Smooth muscle cell (in vitro differentiated cells): ENCODE results near the gene METRN. TPM values are rescaled to one million over a fixed set of nuclear protein-coding genes. Genes with fewer than 3 reads are reported as not detected.

ENCODE experiments used
- DNase-seq: peaks from one replicate; lab custom pipeline; 2025; ENCODE audit not compliant: unreplicated experiment; lab: John Stamatoyannopoulos, UW
- H2AFZ ChIP-seq: fragments of 200-600 bp; sonication (generic); 2 replicates; pipeline ENCODE4 v1.6.0; 2016; ENCODE audit warnings: antibody characterized with exemption, low read depth, mild to moderate bottlenecking
- H3F3A ChIP-seq: fragments of 200-600 bp; sonication (generic); 2 replicates; pipeline ENCODE4 v1.6.0; 2017; ENCODE audit warnings: antibody characterized with exemption, low read depth
- H3K27ac ChIP-seq: fragments of 200-600 bp; sonication (generic); 2 replicates; pipeline ENCODE4 v1.5.1; 2016; ENCODE audit warnings: low read depth, mild to moderate bottlenecking
- H3K27me3 ChIP-seq: fragments of 200-600 bp; sonication (generic); 2 replicates; pipeline ENCODE4 v1.6.1; 2016; ENCODE audit warnings: low read depth, mild to moderate bottlenecking
- H3K36me3 ChIP-seq: fragments of 200-600 bp; sonication (generic); 2 replicates; pipeline ENCODE4 v1.5.1; 2016; ENCODE audit warnings: low read depth
- H3K4me1 ChIP-seq: fragments of 200-600 bp; sonication (generic); 2 replicates; pipeline ENCODE4 v1.5.1; 2016; ENCODE audit warnings: low read depth
- H3K4me2 ChIP-seq: fragments of 200-600 bp; sonication (generic); 2 replicates; pipeline ENCODE4 v1.6.0; 2016; ENCODE audit warnings: mild to moderate bottlenecking
- H3K4me3 ChIP-seq: fragments of 200-600 bp; sonication (generic); 2 replicates; pipeline ENCODE4 v1.5.1; 2016; ENCODE audit warnings: mild to moderate bottlenecking
- H3K79me2 ChIP-seq: fragments of 200-600 bp; sonication (generic); 2 replicates; pipeline ENCODE4 v1.6.0; 2016; ENCODE audit warnings: low read depth, mild to moderate bottlenecking
- H3K9ac ChIP-seq: fragments of 200-600 bp; sonication (generic); 2 replicates; pipeline ENCODE4 v1.6.0; 2016; ENCODE audit warnings: low read depth
- H3K9me3 ChIP-seq: fragments of 200-600 bp; sonication (generic); replicated peaks from 2 replicates; pipeline ENCODE4 v1.5.1; 2016; ENCODE audit warnings: low read depth
- H4K20me1 ChIP-seq: fragments of 200-600 bp; sonication (generic); 2 replicates; pipeline ENCODE4 v1.6.0; 2016; ENCODE audit warnings: low read depth
- WGBS: methylation state at CpG from one replicate; pipeline ENCODE4 v1.1.7; 2016; ENCODE audit warnings: low lambda C conversion rate; 5-methylcytosine and 5-hydroxymethylcytosine counted together
- polyA plus RNA-seq: library from polyadenylated mRNA; unstranded; fragments of >200 nt; fragmentation: Nextera tagmentation; extraction: Ambion mirVana; gene quantifications from 2 replicates; pipeline ENCODE4 v1.2.1, GENCODE V29; 2016
- total RNA-seq: library from RNA; depleted of rRNA; stranded (reverse); fragments of >200 nt; gene quantifications from 2 replicates; pipeline ENCODE4 v1.2.3, GENCODE V29; 2014
- TF ChIP-seq, protein P1 (sequence below): fragments of 200-600 bp; sonication (generic); IDR thresholded peaks from 2 replicates; pipeline ENCODE4 v1.5.1; 2017; ENCODE audit warnings: borderline replicate concordance, mild to moderate bottlenecking, antibody characterized with exemption; ENCODE audit not compliant: insufficient read depth, poor library complexity, severe bottlenecking

Gene METRN
- total and polyA plus RNA-seq, 2 experiments from 2014 or later: 30.6 to 193 TPM

DNA sequence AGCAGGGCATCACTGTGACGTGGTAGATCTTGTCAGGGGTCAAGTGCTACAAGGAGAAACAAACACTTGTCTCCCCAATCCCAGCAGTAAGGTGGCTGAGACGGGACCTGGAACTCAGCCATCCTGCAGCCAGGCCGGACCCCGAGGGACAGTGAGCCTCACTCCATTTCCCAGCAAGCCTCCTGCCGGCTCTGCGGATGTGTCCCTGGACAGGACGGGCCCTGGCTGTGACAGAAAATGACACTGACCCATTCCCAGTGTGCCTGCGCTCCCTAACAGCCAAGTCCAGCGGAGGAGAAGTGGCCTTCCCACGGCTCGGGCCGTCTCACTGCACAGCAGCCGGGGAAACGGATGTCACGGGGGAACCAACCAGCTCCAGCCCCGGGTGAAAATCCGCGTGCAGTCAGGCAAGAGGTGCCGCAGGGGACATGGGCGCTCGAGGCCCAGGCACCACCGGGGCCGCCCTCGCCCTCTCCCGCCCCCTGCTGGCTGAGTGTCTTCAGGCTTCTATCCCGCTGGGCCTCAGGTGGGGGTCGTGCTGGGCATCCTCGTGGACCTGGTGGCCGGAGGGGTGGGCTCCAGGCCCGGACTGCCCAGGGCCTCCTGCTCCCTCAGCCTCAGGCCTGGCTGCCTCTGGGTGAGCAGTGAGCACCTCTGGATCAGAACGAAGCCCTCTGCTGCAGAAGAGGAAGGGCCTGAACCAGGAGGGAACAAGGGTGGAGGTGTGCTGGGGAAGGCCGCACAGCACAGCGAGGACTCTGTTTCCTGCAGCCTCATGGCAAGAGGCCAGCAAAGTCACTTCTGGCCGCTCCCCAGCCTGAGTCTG, 18.7 kb downstream of the METRN start:
- H3K4me1 ChIP-seq: peaks cover 1% of the 10 kb centered on the region
- H3K9me3 ChIP-seq: no peaks in the 10 kb centered on the region
- no peaks in the 10 kb centered on the region for H3F3A ChIP-seq
- H4K20me1 ChIP-seq: no peaks in the 10 kb centered on the region
- H3K27ac ChIP-seq: no peak overlapping the region
- DNase-seq: no peak
- TF ChIP-seq, protein P1, sequence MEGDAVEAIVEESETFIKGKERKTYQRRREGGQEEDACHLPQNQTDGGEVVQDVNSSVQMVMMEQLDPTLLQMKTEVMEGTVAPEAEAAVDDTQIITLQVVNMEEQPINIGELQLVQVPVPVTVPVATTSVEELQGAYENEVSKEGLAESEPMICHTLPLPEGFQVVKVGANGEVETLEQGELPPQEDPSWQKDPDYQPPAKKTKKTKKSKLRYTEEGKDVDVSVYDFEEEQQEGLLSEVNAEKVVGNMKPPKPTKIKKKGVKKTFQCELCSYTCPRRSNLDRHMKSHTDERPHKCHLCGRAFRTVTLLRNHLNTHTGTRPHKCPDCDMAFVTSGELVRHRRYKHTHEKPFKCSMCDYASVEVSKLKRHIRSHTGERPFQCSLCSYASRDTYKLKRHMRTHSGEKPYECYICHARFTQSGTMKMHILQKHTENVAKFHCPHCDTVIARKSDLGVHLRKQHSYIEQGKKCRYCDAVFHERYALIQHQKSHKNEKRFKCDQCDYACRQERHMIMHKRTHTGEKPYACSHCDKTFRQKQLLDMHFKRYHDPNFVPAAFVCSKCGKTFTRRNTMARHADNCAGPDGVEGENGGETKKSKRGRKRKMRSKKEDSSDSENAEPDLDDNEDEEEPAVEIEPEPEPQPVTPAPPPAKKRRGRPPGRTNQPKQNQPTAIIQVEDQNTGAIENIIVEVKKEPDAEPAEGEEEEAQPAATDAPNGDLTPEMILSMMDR: peak; percentile 29
- H3K27me3 ChIP-seq: no peaks in the 10 kb centered on the region
- no peaks in the 10 kb centered on the region for H3K79me2 ChIP-seq
- H2AFZ ChIP-seq: no peak overlapping the region
- 91% methylated on average over 34 of the region's 34 CpGs for WGBS
- no peak overlapping the region for H3K4me2 ChIP-seq
- H3K9ac ChIP-seq: no peak overlapping the region
- H3K36me3 ChIP-seq: no peaks in the 10 kb centered on the region
- no peak overlapping the region for H3K4me3 ChIP-seq

DNA sequence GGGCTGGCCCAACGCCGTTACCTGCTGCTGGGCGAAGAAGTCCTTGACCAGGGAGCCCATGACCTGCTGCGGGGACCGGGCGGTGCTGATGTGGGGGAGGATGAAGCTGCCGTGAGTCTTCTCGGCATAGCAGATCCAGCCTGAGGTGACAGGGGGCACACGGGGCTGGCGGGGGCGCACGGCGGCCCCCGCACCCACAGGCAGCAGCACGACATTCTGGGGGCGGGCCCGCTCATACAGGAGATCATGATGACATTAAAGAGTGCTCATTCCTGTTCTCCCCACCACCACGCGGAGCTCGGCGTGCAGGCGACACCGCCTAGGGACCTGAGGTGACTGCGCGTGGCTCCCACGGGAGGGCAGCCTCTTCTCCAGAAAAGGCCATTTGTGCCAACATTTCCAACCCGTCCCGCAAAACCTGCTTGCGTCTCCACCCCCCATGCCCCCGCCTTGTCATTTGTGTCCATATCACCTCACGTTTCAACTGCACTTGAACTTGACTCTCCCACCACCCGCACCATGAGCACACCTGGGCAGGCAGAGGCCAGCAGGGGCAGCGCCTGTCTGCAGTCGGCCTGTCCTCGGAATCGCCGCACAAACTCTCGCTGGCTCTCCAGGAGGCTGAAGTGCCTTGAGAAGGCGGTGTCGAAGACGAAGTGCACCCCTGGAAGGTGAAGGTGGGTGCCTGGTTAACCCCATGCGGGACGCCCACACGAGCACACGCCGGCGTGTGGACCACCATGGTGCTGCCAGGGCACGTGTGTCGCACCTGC, 19.5 kb downstream of the METRN start:
- 94% methylated on average over 46 of the region's 49 CpGs for WGBS
- no peak overlapping the region for H3K27ac ChIP-seq
- H3K9me3 ChIP-seq: no peaks in the 10 kb centered on the region
- H3K4me2 ChIP-seq: no peak overlapping the region
- no peaks in the 10 kb centered on the region for H3K27me3 ChIP-seq
- no peaks in the 10 kb centered on the region for H3K79me2 ChIP-seq
- H3K4me3 ChIP-seq: no peak overlapping the region
- no peaks in the 10 kb centered on the region for H4K20me1 ChIP-seq
- H3K36me3 ChIP-seq: no peaks in the 10 kb centered on the region
- TF ChIP-seq, protein P1: no peak
- no peaks in the 10 kb centered on the region for H3F3A ChIP-seq
- no peak overlapping the region for H2AFZ ChIP-seq
- no peak overlapping the region for H3K9ac ChIP-seq
- no peaks in the 10 kb centered on the region for H3K4me1 ChIP-seq
- DNase-seq: no peak

GRCh38 chr16:734981-735881, 20.3 kb downstream of the METRN start:
- TF ChIP-seq, protein P1: no peak
- H3F3A ChIP-seq: no peaks in the 10 kb centered on the region
- DNase-seq: no peak
- no peak overlapping the region for H3K4me3 ChIP-seq
- no peak overlapping the region for H3K27ac ChIP-seq
- H2AFZ ChIP-seq: no peak overlapping the region
- no peaks in the 10 kb centered on the region for H3K79me2 ChIP-seq
- WGBS: 96% methylated on average over 25 of the region's 25 CpGs
- H3K4me1 ChIP-seq: peaks cover 4% of the 10 kb centered on the region
- H3K36me3 ChIP-seq: no peaks in the 10 kb centered on the region
- H3K9me3 ChIP-seq: no peaks in the 10 kb centered on the region
- H3K27me3 ChIP-seq: no peaks in the 10 kb centered on the region
- H4K20me1 ChIP-seq: no peaks in the 10 kb centered on the region
- no peak overlapping the region for H3K9ac ChIP-seq
- no peak overlapping the region for H3K4me2 ChIP-seq
